Lower lobe of right lung (tissue), 2 donors: Measurements from ENCODE around the gene GPATCH2L. TPM values are rescaled to one million over a fixed set of nuclear protein-coding genes. Genes with fewer than 3 reads are reported as not detected.

Experiments
- ATAC-seq, 2 donors: fragments of 200-7000 bp; cut with Tn5 transposase; one replicate each; pipeline ENCODE4 v1.9.1; 2020 to 2022; ENCODE audit warnings: mild to moderate bottlenecking in 2 of 2, moderate library complexity in 2 of 2
- DNase-seq: peaks from one replicate; pipeline ENCODE4 v3.0.0-alpha.2; 2020
- H3K27ac ChIP-seq: fragments of 200-600 bp; one replicate; pipeline ENCODE4 v1.8.0; 2022
- H3K27me3 ChIP-seq: fragments of 200-600 bp; one replicate; pipeline ENCODE4 v1.8.0; 2022; ENCODE audit warnings: low read depth
- H3K36me3 ChIP-seq: fragments of 200-600 bp; one replicate; pipeline ENCODE4 v1.8.0; 2022; ENCODE audit warnings: mild to moderate bottlenecking
- H3K4me1 ChIP-seq: fragments of 200-600 bp; one replicate; pipeline ENCODE4 v1.8.0; 2022
- H3K4me3 ChIP-seq: fragments of 200-600 bp; one replicate; pipeline ENCODE4 v1.8.0; 2022; ENCODE audit warnings: mild to moderate bottlenecking
- H3K9me3 ChIP-seq: fragments of 200-600 bp; one replicate; pipeline ENCODE4 v1.8.0; 2022
- intact Hi-C: fragments of 100-400 bp; cut with DNase I; formaldehyde crosslinking; loops from one replicate; pipeline ENCODE4 v1.11.0; 2022
- total RNA-seq: library from RNA; stranded (reverse); fragmentation: NEBNext Ultra II Directional; extraction: Animal tissue kit (Norgen Biotek cat#: 25700); gene quantifications from one replicate; pipeline ENCODE4 v1.2.1, GENCODE V29; 2021
- TF ChIP-seq, protein P1 (sequence below): fragments of 200-600 bp; IDR thresholded peaks from one replicate; pipeline ENCODE4 v1.8.0; 2022; ENCODE audit warnings: antibody characterized with exemption, mild to moderate bottlenecking
- donor health status: DM: no; HTN: yes; CAD: no; lungs with severe emphysema.

The GPATCH2L gene
- total RNA-seq, 1 donor from 2014 or later: 50.5 TPM

GRCh38 chr14:76138119-76138757, 13.5 kb upstream of the GPATCH2L start:
- intact Hi-C loops: no loop called here
- TF ChIP-seq, protein P1, sequence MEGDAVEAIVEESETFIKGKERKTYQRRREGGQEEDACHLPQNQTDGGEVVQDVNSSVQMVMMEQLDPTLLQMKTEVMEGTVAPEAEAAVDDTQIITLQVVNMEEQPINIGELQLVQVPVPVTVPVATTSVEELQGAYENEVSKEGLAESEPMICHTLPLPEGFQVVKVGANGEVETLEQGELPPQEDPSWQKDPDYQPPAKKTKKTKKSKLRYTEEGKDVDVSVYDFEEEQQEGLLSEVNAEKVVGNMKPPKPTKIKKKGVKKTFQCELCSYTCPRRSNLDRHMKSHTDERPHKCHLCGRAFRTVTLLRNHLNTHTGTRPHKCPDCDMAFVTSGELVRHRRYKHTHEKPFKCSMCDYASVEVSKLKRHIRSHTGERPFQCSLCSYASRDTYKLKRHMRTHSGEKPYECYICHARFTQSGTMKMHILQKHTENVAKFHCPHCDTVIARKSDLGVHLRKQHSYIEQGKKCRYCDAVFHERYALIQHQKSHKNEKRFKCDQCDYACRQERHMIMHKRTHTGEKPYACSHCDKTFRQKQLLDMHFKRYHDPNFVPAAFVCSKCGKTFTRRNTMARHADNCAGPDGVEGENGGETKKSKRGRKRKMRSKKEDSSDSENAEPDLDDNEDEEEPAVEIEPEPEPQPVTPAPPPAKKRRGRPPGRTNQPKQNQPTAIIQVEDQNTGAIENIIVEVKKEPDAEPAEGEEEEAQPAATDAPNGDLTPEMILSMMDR: no peak
- Histone ChIP-seq H3K4me1 (no peaks in the 10 kb centered on the region), H3K36me3 (no peaks in the 10 kb centered on the region), H3K4me3 (peak overlapping the region; percentile 25), H3K9me3 (peaks cover 6% of the 10 kb centered on the region), H3K27me3 (peaks cover 73% of the 10 kb centered on the region), H3K27ac (no peak overlapping the region)
- DNase-seq (no peak), ATAC-seq (no peak)

DNA sequence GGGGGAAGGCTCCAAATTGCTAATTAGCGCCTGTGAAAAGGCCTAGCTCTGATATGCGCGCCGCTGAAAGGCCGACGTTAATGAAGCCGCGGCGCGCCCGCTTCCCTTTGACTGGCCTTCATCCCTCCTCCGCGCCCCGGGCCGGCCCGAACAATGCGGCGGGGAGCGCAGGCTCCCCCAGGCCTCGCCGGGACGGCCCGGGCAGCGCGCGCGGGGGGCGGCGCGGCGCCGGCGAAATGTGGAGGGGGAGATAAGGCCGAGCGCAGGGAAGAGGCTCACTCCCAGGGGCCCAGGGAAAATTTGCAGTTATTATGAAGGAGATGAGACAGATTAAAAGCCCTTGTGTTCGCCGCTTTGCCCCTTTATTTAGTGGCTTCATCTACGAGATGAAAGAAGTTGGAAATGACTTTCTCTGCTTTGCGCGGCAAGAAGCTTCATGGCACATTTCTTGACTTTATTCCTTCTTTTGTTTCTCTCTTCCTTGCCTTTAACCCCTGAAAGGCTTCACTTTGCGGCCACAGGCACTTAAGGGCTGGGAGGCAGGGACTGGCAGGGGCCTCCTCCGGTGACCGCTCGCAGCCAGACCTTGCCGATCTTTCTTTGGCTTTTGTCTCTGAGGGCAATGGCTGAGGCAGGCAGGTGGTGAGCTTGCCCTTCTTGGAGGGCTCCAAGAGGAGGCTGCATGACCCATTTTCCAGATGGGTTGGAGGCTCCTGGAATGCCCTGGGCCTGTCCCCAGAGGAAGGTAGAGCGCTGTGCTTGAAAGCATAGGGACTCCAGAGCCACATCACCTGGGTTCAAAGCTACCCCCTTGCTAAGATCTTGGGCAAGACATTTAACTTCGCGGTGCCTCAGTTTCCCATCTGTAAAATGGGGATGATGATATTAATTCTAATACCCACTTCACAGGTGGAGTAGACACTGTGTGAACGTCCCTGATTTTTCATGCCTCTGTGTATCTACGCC, 12.7 kb upstream of the GPATCH2L start:
- H3K36me3 ChIP-seq: no peaks in the 10 kb centered on the region
- no peak for DNase-seq
- no peak for ATAC-seq
- no peak overlapping the region for H3K27ac ChIP-seq
- intact Hi-C loops: no loop called here
- no peaks in the 10 kb centered on the region for H3K4me1 ChIP-seq
- peak overlapping the region; percentile 25 for H3K4me3 ChIP-seq
- H3K27me3 ChIP-seq: peaks cover 71% of the 10 kb centered on the region
- TF ChIP-seq, protein P1: no peak
- peaks cover 9% of the 10 kb centered on the region for H3K9me3 ChIP-seq

- peaks cover 9% of the 10 kb centered on the region for H3K9me3 ChIP-seq
- ATAC-seq (no peak), DNase-seq (no peak)
- intact Hi-C loops: no loop called here
- no peaks in the 10 kb centered on the region for H3K36me3 ChIP-seq
- peaks cover 27% of the 10 kb centered on the region for H3K27me3 ChIP-seq
- H3K4me1 ChIP-seq: no peaks in the 10 kb centered on the region
- H3K27ac ChIP-seq: no peak overlapping the region
- no peak overlapping the region for H3K4me3 ChIP-seq
- TF ChIP-seq, protein P1: no peak
Measured at GRCh38 chr14:76143642-76144041, 8.1 kb upstream of the GPATCH2L start.

- H3K9me3 ChIP-seq: peaks cover 9% of the 10 kb centered on the region
Measured at GRCh38 chr14:76146976-76147375, 4.7 kb upstream of the GPATCH2L start.

GRCh38 chr14:76149196-76149595, 2.5 kb upstream of the GPATCH2L start:
- TF ChIP-seq, protein P1: no peak

More at GRCh38 chr14:76146976-76147375, 4.7 kb upstream of the GPATCH2L start:
- Histone ChIP-seq H3K36me3 (no peaks in the 10 kb centered on the region), H3K27ac (no peak overlapping the region), H3K4me3 (no peak overlapping the region), H3K4me1 (no peaks in the 10 kb centered on the region), H3K27me3 (no peaks in the 10 kb centered on the region)
- ATAC-seq (no peak), DNase-seq (no peak)
- intact Hi-C loops: no loop called here
- TF ChIP-seq, protein P1: no peak

More at GRCh38 chr14:76149196-76149595, 2.5 kb upstream of the GPATCH2L start:
- ATAC-seq (no peak), DNase-seq (no peak)
- no peaks in the 10 kb centered on the region for H3K27me3 ChIP-seq
- H3K4me3 ChIP-seq: no peak overlapping the region
- H3K9me3 ChIP-seq: no peaks in the 10 kb centered on the region
- intact Hi-C loops: no loop called here
- H3K36me3 ChIP-seq: no peaks in the 10 kb centered on the region
- H3K27ac ChIP-seq: no peak overlapping the region
- peaks cover 18% of the 10 kb centered on the region for H3K4me1 ChIP-seq
